GM23248 (cell line): ENCODE measurements around the gene ARFIP1. TPM values are rescaled to one million over a fixed set of nuclear protein-coding genes. Genes with fewer than 3 reads are reported as not detected.
"Not testable (repeated sequence)": the region's sequence is repeated elsewhere in the genome, so short reads cannot be mapped to it uniquely, and the experiment has no call there.

Experiments used
- DNase-seq: peaks from one replicate; pipeline ENCODE4 v3.0.0-alpha.2; 2015
- H2AFZ ChIP-seq: fragments of 200-600 bp; sonication (generic); 2 replicates; pipeline ENCODE4 v1.6.1; 2016; ENCODE audit warnings: antibody characterized with exemption
- H3F3A ChIP-seq: fragments of 200-600 bp; sonication (generic); 2 replicates; pipeline ENCODE4 v1.6.1; 2016; ENCODE audit warnings: mild to moderate bottlenecking, antibody characterized with exemption, mixed run types; ENCODE audit not compliant: insufficient read depth
- H3K27ac ChIP-seq: fragments of 200-600 bp; sonication (generic); 2 replicates; pipeline ENCODE4 v1.5.1; 2016; ENCODE audit warnings: mild to moderate bottlenecking
- H3K27me3 ChIP-seq: fragments of 200-600 bp; sonication (generic); replicated peaks from 2 replicates; pipeline ENCODE4 v1.6.1; 2016; ENCODE audit warnings: mild to moderate bottlenecking; ENCODE audit not compliant: insufficient read depth
- H3K36me3 ChIP-seq: fragments of 200-600 bp; sonication (generic); 2 replicates; pipeline ENCODE4 v1.6.1; 2016; ENCODE audit warnings: low read depth, mild to moderate bottlenecking
- H3K4me1 ChIP-seq: fragments of 200-600 bp; sonication (generic); 2 replicates; pipeline ENCODE4 v1.6.1; 2016; ENCODE audit warnings: mild to moderate bottlenecking; ENCODE audit not compliant: insufficient read depth
- H3K4me2 ChIP-seq: fragments of 200-600 bp; sonication (generic); one replicate; pipeline ENCODE4 v1.6.1; 2016; ENCODE audit warnings: mild to moderate bottlenecking; ENCODE audit not compliant: unreplicated experiment
- H3K4me3 ChIP-seq: fragments of 200-600 bp; sonication (generic); 2 replicates; pipeline ENCODE4 v1.5.1; 2016; ENCODE audit warnings: mild to moderate bottlenecking
- H3K79me2 ChIP-seq: fragments of 200-600 bp; sonication (generic); 2 replicates; pipeline ENCODE4 v1.6.1; 2016; ENCODE audit warnings: mild to moderate bottlenecking; ENCODE audit not compliant: insufficient read depth
- H3K9ac ChIP-seq: fragments of 200-600 bp; sonication (generic); 2 replicates; pipeline ENCODE4 v1.6.1; 2016; ENCODE audit warnings: mild to moderate bottlenecking
- H3K9me2 ChIP-seq: fragments of 200-600 bp; sonication (generic); 2 replicates; pipeline ENCODE4 v1.6.1; 2016; ENCODE audit warnings: mixed run types, mild to moderate bottlenecking, moderate library complexity; ENCODE audit not compliant: insufficient read depth
- H3K9me3 ChIP-seq: fragments of 200-600 bp; sonication (generic); one replicate; pipeline ENCODE4 v1.6.1; 2017; ENCODE audit warnings: low read depth
- H4K20me1 ChIP-seq: fragments of 200-600 bp; sonication (generic); 2 replicates; pipeline ENCODE4 v1.6.0; 2016; ENCODE audit not compliant: insufficient read depth
- EZH2 ChIP-seq: fragments of 200-600 bp; sonication (generic); IDR thresholded peaks from 2 replicates; pipeline ENCODE4 v1.6.1; 2018; ENCODE audit warnings: antibody characterized with exemption, mild to moderate bottlenecking; ENCODE audit not compliant: insufficient read depth, poor library complexity, severe bottlenecking
- EZH2phosphoT487 ChIP-seq: fragments of 200-600 bp; sonication (generic); IDR thresholded peaks from 2 replicates; pipeline ENCODE4 v1.6.1; 2018; ENCODE audit warnings: antibody characterized with exemption, moderate library complexity, mild to moderate bottlenecking, low read depth; ENCODE audit not compliant: insufficient read depth
- whole genome bisulfite sequencing, 2 experiments: methylation state at CpG; one replicate each; pipeline ENCODE4 v1.1.6; 2015 to 2017; ENCODE audit warnings: low lambda C conversion rate in 2 of 2, low coverage in 1 of 2; ENCODE audit errors: missing lambda C conversion rate in 2 of 2; 5-methylcytosine and 5-hydroxymethylcytosine counted together
- in situ Hi-C: fragments of 300-500 bp; cut with MboI; formaldehyde crosslinking; loops from 2 replicates; pipeline ENCODE4 v1.15.0; 2020
- polyA plus RNA-seq: library from polyadenylated mRNA; unstranded; fragments of >200 nt; fragmentation: Nextera tagmentation; extraction: Ambion mirVana; gene quantifications from 2 replicates; pipeline ENCODE4 v1.2.1, GENCODE V29; 2016
- total RNA-seq: library from RNA; depleted of rRNA; stranded (reverse); fragments of >200 nt; shearing (Covaris generic); gene quantifications from 2 replicates; pipeline ENCODE4 v1.2.3, GENCODE V29; 2014

ARFIP1 gene
- total and polyA plus RNA-seq, 2 experiments from 2014 or later = 40.7 to 61.4 TPM

DNA sequence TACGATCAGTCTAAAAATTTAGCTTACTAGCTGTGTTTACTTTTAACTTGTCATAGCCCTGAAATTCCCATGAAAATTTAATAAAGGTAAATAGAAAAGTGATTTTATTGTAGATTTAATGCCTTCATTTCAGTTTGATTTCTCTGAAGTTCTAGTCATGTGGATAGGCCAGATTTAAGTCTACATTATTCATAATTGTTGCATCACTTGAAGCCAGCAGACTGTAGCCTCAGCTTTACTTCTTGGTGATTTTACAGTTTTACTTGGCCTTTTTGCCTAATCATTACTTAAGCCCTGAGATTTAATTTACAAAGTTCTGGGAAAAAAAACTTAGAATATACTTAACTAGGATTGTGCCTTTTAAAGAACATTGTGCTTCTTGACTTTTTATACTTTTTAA is 82.9 kb downstream of the ARFIP1 start:
- 95 to 97% methylated on average over 1 of the region's 1 CpG for WGBS, 2 experiments
- DNase-seq = peak; percentile 28
- no peaks in the 10 kb centered on the region for H3K36me3 ChIP-seq
- in situ Hi-C loops = no loop called here
- peaks cover 8% of the 10 kb centered on the region for H3K4me1 ChIP-seq
- no peak overlapping the region for H3K9ac ChIP-seq
- H3K9me2 ChIP-seq = no peaks in the 10 kb centered on the region
- H4K20me1 ChIP-seq = no peaks in the 10 kb centered on the region
- no peak overlapping the region for H3K27ac ChIP-seq
- H3K4me3 ChIP-seq = no peak overlapping the region
- H2AFZ ChIP-seq = no peak overlapping the region
- H3K9me3 ChIP-seq = no peaks in the 10 kb centered on the region
- no peak for TF ChIP-seq EZH2phosphoT487
- no peak for TF ChIP-seq EZH2
- H3K79me2 ChIP-seq = peaks cover 19% of the 10 kb centered on the region; the same call in 1 of the 2 replicates
- no peaks in the 10 kb centered on the region for H3K27me3 ChIP-seq
- no peak overlapping the region for H3K4me2 ChIP-seq
- no peaks in the 10 kb centered on the region for H3F3A ChIP-seq

DNA sequence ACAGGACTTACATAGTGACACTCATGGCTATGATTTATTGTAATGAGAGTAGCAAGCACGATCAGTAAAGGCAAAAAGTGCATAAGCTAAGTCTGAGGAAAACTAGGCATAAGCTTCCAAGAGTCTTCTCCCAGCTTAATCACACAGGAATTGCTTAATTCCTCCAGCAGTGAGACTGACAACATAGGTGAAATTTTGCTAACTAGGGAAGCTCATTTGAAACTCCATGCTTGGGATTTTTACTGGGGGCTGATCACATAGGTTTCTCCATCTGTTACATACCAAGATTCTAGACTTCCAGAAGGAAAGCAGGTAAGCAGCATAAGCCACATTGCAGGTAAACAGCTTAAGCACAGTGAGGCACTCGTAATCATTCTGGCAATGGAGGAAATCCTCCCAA is 84.6 kb downstream of the ARFIP1 start:
- in situ Hi-C loops = no loop called here
- no peaks in the 10 kb centered on the region for H3K27me3 ChIP-seq
- H3K9me2 ChIP-seq = no peaks in the 10 kb centered on the region; the same call in 1 of the 2 replicates
- no peak for TF ChIP-seq EZH2
- TF ChIP-seq EZH2phosphoT487 = no peak
- no peaks in the 10 kb centered on the region for H3K36me3 ChIP-seq
- no peak for DNase-seq
- no peaks in the 10 kb centered on the region for H3K9me3 ChIP-seq
- H3K9ac ChIP-seq = no peak overlapping the region
- peaks cover 7% of the 10 kb centered on the region; the same call in 1 of the 2 replicates for H3K79me2 ChIP-seq
- peaks cover 8% of the 10 kb centered on the region for H3K4me1 ChIP-seq
- no peaks in the 10 kb centered on the region for H3F3A ChIP-seq
- 65 to 83% methylated on average over 2 of the region's 2 CpGs for WGBS, 2 experiments
- no peak overlapping the region for H2AFZ ChIP-seq
- no peak overlapping the region for H3K4me3 ChIP-seq
- H3K27ac ChIP-seq = no peak overlapping the region
- H3K4me2 ChIP-seq = no peak overlapping the region
- H4K20me1 ChIP-seq = no peaks in the 10 kb centered on the region

DNA sequence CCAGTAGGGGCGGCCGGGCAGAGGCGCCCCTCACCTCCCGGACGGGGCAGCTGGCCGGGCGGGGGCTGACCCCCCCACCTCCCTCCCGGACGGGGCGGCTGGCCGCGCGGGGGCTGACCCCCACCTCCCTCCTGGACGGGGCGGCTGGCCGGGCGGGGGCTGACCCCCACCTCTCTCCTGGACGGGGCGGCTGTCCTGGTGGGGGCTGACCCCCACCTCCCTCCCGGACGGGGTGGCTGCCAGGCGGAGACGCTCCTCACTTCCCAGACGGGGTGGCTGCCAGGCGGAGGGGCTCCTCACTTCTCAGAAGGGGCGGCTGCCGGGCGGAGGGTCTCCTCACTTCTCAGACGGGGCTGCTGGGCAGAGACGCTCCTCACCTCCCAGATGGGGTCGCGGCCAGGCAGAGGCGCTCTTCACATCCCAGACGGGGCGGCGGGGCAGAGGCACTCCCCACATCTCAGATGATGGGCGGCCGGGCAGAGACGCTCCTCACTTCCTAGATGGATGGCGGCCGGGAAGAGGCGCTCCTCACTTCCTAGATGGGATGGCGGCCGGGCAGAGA is 86.8 kb downstream of the ARFIP1 start:
- H3K36me3 ChIP-seq, H3F3A ChIP-seq, H3K79me2 ChIP-seq, H3K9me2 ChIP-seq, H3K4me1 ChIP-seq, in situ Hi-C loops, H2AFZ ChIP-seq, H3K4me2 ChIP-seq, H3K27ac ChIP-seq, H3K4me3 ChIP-seq, H3K9ac ChIP-seq, H4K20me1 ChIP-seq, H3K27me3 ChIP-seq, H3K9me3 ChIP-seq, DNase-seq: not testable (repeated sequence)
- 95 to 98% methylated on average over 4 to 38 of the region's 44 CpGs for WGBS, 2 experiments

DNA sequence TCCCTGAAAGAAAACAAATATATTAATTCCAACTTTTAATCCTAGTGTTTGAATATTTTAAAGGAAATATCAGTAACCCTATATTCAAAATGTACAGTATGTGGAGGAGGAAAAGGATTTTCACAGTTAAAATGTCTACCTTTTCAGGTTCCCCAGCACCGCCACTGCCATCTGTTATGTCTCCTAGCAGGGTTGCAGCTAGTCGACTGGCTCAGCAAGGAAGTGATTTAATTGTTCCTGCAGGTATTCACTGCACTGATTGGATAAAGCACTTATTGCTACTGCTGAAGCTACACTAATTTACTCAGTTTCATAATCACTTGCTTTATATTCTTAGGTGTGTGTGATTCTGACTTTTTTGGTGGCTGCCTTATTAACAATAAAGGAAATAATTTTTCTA is 90.9 kb downstream of the ARFIP1 start:
- no peak overlapping the region for H3K4me2 ChIP-seq
- H4K20me1 ChIP-seq = no peaks in the 10 kb centered on the region
- H3K9me2 ChIP-seq = no peaks in the 10 kb centered on the region; the same call in 1 of the 2 replicates
- no peaks in the 10 kb centered on the region for H3K4me1 ChIP-seq
- TF ChIP-seq EZH2 = no peak
- TF ChIP-seq EZH2phosphoT487 = no peak
- 85 to 86% methylated on average over 2 of the region's 2 CpGs for WGBS, 2 experiments
- in situ Hi-C loops = no loop called here
- H3K9ac ChIP-seq = no peak overlapping the region
- H3K4me3 ChIP-seq = no peak overlapping the region
- no peaks in the 10 kb centered on the region for H3F3A ChIP-seq
- no peaks in the 10 kb centered on the region for H3K79me2 ChIP-seq
- peaks cover 13% of the 10 kb centered on the region; the same call in 1 of the 2 replicates for H3K36me3 ChIP-seq
- no peak for DNase-seq
- no peak overlapping the region for H2AFZ ChIP-seq
- no peak overlapping the region for H3K27ac ChIP-seq
- H3K9me3 ChIP-seq = no peaks in the 10 kb centered on the region
- no peaks in the 10 kb centered on the region for H3K27me3 ChIP-seq

DNA sequence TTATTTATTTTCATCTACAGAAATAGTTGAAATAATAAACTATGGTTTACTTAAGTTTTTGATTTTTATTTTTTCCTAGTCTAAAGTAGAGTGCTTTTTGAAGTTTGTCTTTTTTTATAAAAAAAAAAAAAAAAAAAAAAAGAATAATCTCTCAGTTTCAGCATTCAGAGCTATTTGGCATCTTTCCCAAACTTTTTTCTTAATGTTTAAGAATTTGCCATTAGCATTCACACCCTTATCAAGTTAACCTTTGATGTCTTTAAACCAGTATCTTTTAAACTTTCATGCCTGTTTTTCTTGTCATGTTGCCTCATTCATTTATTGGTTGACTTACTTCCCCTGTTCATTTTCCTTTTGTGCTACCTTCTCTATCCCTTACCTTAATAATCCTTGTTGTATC is 95.5 kb downstream of the ARFIP1 start:
- H3K9ac ChIP-seq = no peak overlapping the region
- H3K27me3 ChIP-seq = no peaks in the 10 kb centered on the region
- no peaks in the 10 kb centered on the region for H3K79me2 ChIP-seq
- in situ Hi-C loops = no loop called here
- no peaks in the 10 kb centered on the region for H4K20me1 ChIP-seq
- no peaks in the 10 kb centered on the region for H3K9me3 ChIP-seq
- no peak for TF ChIP-seq EZH2phosphoT487
- no peak for TF ChIP-seq EZH2
- H3K4me2 ChIP-seq = no peak overlapping the region
- H3K9me2 ChIP-seq = no peaks in the 10 kb centered on the region
- no peak overlapping the region for H3K4me3 ChIP-seq
- DNase-seq = no peak
- H3K27ac ChIP-seq = no peak overlapping the region
- H3F3A ChIP-seq = no peaks in the 10 kb centered on the region
- no peak overlapping the region for H2AFZ ChIP-seq
- no peaks in the 10 kb centered on the region for H3K4me1 ChIP-seq
- peaks cover 23% of the 10 kb centered on the region; the same call in 1 of the 2 replicates for H3K36me3 ChIP-seq
